Dermis microvascular lymphatic vessel endothelial cell (primary cell): Measurements from ENCODE around the gene EBF4. TPM values are rescaled to one million over a fixed set of nuclear protein-coding genes. Genes with fewer than 3 reads are reported as not detected.
"Not testable (repeated sequence)": the region's sequence is repeated elsewhere in the genome, so short reads cannot be mapped to it uniquely, and the experiment has no call there.

ENCODE experiments used
- DNase-seq, 2 donors: peaks; one replicate each; pipeline versions ENCODE4 v3.0.0 to v3.0.0-alpha.2; 2010; ENCODE audit warnings: low read depth in 2 of 2
- total RNA-seq: library from RNA; depleted of rRNA; stranded (reverse); fragments of >200 nt; gene quantifications from 2 replicates; pipeline ENCODE4 v1.2.1, GENCODE V29; 2014

The EBF4 gene
- total RNA-seq, 1 donor from 2014 or later, result 0.77 TPM

DNA sequence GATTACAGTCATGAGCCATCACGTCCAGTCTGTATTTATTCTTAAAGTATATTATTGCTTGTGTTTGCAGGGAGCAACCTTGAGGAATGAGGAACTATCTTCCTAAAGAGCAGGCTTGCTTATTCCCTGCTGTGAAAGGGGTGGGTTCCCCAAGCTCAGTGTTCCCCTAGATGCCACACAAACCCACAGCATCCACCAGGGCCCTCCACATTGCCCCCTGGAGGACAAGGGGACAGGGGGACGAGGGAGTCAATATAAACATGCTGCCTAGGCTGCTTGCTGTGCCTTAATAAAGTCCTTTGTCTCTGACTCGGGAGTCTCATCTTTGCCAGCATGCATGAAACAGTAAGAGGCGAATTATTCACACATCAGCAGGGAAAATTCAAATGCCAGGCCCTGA lies 20.6 kb upstream of the EBF4 start:
- no peak for DNase-seq

DNA sequence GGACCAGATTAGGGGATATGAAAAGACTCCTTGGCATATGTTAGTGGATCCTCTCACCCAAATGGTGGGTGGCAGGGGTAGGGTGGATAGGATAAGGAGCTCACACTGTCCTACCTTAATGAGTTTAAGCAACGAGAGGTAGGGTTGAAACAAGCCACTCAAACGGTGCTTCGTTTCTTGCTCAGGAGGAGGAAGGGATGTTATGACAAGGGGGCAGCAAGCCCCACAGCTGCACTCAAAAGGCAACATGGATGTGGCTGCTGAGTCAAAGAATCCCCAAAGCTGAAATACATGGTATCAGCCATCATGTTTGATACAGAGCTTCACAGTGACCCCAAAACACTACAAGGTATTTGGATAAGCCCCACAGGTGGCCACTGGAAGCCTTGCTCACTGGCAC lies 20.1 kb upstream of the EBF4 start:
- DNase-seq, result no peak

DNA sequence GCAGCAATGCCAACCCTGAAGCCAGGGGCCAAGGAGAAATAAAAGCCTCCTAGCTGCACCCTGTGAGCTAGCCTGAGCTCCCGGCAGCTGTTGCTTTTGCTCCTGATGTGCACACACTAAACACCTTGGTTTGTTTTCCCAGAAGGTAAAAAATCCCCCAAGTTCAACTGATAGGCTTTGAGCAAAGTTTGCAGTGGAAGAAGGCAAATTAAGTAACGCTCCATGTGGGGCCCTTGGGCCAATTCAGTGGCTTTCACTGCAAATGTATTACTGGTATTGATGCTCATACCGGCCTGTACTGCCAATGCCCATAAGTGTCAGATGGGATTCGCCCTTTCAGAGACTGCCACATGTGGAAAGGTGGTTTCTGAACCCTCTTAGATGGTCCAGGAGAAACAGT lies 19.1 kb upstream of the EBF4 start:
- no peak for DNase-seq

DNA sequence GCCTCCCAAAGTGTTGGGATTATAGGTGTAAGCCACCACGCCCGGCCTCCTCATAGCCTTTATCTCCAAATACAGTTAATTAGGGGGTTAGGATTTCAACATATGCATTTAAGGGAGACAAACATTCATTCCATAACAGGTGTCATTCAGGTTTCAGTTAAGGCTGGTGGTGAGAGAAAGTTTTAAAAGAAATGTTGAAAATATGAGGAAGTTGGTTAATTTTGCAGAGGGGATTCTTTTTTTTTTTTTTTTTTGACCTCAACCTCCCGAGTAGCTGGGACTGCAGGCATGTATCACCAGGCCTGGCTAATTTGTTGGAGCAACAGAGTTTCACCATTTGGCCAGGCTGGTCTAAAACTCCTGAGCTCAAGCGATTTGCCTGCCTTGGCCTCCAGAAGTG lies 12.5 kb upstream of the EBF4 start:
- no peak for DNase-seq

DNA sequence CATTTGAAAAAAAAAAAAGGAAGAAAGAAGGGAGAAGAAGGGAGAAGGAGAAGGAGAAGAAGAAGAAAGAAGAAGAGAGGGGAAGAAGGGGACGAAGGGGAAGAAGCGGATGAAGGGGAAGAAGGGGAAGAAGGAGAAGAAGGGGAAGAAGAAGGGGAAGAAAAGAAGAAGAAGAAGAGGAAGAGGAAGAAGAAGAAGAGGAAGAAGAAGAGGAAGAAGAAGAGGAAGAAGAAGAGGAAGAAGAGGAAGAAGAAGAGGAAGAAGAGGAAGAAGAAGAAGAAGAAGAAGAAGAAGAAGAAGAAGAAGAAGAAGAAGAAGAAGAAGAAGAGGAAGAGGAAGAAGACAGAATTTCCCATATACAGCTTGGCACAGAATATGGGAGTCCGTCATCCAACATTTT lies 10.5 kb upstream of the EBF4 start:
- DNase-seq, result not testable (repeated sequence)

DNA sequence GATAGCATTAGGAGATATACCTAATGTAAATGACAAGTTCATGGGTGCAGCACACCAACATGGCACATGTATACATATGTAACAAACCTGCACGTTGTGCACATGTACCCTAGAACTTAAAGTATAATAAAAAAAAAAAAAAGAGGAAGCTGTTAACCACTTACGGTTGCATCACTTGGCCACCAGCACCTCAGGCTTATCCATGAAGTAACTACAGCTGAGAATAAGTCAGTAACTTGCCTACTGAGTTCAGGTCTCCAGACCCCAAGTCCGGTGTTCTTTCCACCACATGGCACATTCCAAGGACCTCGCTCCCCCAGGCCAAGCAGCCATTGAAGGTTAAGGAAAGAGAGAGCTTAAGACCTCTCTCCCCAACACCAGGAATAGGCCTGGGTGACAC lies 7.8 kb upstream of the EBF4 start:
- not testable (repeated sequence) for DNase-seq

DNA sequence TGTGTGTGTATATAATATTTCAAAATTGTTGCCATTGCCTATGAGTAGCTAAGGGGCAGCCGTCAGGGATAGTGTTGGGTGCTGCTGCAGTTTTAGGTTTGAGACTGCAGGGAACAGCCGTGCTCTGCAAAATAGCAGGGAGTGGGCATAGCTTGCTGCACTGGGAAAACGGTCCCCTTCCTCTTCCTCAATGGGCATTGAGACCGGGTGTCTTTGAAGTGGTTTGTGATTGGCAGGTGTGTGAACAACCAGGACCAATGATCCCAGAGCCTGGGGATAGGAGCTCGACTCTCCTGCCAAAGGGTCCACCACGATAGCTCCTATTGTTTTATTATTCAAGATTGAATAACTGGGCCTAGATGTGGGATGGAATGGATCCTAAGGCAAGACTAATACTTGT lies 5.1 kb upstream of the EBF4 start:
- no peak for DNase-seq

DNA sequence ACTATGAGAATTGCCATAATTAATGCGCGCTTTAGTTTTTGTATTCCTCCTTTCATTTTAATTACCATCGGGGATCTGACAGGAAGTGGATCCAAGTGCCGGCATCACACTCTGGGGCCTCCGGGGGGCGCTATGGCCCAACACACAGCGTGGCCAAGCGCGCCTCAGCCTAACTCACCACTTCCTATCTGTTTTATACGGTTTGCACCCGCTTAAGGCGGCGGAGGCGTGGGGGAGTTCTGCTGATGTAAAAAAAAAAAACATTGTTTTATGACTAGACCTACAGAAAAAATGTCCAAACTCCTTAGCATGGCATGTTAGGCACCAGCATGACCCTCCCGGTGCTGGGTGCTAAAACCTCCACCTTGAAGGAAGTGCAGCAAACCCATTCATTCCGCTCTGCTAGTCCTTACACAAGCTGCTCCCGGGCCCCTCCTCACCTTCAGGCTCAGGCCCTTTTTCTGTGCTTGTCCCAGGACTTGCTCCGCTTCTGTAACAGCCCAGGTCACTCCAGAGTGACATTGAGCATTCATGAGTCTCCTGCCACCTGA lies 4.5 kb upstream of the EBF4 start:
- DNase-seq, result peak; percentile 4 to 53

DNA sequence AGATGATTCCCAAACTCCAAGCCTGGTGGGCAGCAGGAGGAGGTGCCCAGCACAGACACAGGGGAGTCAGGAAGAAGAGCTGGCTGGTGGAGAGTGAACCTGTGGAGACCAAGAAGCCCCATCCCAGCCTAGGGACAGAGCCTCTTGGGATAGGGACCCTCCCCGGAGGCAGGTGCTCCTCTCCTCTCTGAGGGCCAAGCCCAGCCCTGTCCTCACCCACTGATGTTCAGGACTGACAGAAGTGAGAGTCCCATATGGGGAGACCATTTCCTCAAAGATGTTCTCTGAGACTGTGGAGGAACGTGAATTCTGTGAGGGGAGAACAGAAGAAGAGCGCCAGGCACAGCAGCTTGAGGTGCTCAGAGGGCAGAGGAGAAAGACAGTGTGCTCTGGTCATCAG lies 2.4 kb upstream of the EBF4 start:
- DNase-seq, result no peak

DNA sequence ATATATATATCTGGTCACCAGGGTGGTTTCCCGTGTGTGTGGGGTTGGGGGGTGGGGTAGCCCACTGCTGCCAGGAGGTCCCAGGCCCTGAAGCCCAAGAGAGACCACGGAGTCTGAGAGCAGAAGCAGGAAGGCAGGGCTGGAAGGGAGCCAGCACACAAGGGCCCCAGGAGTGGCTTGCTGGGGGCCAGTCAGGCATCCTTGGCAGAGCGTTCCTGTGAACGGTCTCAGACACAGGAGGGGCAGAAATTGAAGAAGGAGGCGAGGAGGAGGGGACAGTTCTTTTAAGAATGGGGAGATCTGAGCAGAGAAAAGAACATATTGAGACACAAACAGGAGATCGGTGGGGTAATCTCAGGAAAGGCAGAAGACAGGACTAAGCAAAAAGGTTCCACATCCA lies 1.9 kb upstream of the EBF4 start:
- no peak for DNase-seq

DNA sequence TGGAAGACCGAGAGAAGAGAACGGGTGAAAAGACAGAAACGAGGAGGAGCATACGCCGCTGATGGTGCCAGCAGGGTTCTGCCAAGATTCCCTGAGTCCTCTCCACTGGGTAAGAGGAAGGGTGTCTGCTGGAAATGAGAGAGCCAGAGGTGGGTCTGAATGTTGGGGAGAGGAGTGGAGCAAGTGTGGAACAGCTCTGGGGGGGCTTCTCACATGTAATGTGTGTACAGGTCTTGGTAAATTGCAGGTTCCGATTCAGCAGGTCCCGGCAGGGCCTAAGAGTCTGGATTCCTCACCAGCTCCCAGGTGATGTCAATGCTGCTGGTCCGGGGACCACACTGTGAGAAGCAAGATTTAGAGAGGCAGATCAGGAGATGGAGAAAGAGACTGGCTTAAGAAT lies 1.5 kb upstream of the EBF4 start:
- DNase-seq, result no peak

DNA sequence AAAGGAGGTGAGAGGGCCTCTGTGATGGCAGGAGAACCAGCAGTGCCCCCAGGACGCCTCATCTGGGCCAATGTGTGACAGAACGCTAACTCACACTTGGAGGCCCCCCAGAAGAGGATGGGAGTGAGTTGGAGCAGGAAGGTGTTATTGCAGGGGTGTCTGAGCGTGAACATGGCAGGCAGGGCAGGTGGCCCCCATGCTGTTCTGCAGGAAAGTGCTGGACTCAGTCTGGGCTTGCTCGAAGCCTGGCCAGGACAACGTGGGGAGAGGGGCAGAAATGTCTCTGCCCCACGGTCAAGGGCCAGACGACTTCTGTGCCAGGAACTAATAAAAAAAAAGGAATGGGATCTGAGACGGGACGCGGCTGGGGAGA lies 931 bp upstream of the EBF4 start:
- DNase-seq, result no peak

DNA sequence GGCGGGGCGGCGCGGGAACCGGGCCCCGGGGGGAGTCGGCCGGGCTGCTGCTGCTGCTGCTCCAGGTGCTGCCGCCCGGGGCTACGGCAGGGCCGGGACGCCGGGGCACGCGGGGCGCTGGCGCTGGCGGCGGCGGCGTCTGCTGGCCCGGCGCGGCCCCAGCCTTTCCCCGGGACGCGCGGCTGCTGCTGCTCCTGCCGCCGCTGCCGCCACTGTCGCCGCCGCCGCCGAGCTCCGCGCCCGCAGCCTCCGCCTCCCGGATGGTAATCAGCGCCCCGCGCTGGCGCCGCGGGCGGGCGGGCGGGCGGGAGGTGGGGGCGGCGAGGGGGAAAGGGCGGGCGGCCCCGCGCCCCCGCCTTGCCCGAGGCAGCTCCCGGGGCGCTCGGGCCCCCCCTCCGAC lies 306 bp downstream of the EBF4 start:
- DNase-seq, result no peak

DNA sequence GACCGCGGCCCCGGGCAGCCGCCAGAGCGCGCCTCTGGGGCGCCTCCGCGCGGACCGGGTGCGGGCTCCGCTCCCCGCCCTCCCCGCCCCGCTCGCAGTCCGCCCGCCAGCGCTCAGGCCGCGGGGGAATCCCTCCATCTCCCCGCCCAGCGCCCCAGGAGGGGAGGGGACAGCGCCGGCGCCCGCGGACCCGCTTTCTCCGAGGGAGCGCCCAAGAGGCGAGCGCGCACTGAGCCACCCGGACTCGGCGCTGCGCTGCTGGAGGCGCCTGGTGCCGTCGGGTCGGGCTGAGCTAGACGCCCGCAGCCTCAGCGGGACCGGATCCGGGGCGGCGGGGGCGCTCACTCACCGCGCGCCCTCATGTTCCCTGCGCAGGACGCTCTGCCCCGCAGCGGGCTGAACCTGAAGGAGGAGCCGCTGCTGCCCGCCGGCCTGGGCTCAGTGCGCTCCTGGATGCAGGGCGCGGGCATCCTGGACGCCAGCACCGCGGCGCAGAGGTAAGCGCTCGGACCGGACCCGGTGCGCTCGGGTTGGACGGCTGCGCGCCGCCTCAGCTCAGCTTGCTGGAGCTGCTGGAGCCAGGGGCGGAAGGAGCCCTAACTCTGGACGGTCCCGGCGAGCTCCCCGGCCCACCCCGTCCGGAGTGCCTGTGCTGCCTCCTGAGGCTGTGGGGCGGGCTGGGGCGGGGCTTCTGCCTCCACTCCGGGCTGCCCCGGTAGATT lies 867 bp downstream of the EBF4 start:
- peak in 1 of 2 donors; percentile 23 for DNase-seq

DNA sequence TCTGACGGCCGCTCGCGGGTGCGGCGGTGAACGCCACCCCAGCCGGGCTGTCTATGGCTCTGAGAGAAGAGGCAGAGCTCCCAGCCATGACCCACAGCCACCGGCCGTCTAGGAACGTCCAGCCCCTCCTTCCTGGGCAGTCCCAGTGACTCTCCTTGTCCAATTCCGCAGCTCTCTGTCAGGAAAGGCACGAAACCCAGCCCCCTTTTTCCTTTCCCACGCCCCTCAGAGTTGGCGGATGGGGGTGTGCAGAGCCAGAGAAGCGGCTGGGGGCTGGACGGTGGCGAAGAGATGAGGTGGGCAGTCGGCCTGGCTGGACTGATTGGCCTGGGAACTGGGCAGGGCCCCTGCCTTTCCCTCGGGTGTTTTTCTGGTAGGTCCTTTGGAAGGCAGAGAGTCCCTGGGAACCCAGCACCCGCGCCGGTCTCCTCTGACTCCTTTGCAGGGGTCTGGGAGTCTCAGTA lies 1.5 kb downstream of the EBF4 start:
- peak in 1 of 2 donors; percentile 20 for DNase-seq

DNA sequence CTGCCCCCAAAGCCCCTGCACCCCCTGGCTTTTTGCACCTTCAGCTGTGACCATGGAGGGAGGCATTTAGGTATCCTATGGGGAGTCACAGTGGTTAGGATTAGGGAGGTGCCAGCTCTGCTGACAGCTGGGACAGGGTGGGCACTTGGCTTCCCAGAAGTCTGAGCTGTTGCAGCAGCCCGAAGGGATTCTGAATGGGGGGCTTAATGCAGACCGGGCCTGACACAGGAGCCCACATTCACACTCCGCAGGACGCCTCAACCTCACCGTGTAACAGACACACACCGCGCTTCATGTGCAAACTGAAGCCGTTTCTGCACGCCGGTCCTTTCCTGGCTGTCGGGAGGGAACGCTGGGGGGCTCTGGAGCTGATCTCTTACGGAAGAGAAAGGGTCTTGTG lies 1.9 kb downstream of the EBF4 start:
- DNase-seq, result no peak

DNA sequence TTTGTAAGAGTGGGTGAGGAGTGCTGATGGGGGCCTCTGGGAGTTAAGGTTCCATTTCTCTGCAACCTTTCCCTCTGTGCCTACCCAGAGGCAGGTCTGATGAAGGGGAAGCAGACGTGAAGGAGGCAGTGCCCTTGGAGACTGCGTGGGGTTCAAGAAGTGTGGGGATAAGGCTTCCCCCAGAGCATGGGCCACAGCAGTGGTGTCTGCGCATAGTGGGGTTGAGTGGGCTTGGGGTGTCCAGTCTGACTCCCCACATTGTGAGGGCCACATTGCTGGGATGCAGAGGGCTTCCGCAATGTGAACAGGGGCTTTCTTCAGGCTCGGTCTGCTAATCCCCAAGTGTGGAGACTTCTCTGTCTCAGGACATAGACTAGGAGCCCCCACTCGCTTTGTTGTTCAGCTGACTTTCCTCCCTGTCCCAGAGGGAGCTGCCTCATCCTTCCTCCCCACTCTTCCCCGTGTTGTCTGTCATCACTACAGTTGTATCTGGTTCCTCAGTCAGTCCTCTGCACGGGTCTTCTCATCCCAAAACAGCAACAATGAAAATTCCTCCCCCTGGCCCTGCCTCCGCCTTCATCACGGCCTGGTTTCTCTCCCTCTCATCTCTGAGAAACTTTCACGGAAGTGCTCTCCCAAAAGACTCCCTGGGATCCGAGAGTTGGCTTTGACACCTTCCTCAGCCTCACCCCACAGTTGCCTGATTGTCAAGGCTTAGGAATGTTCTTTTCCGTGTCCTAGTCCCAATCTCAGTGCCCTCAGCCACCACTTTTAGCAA lies 2.8 kb downstream of the EBF4 start:
- no peak for DNase-seq

DNA sequence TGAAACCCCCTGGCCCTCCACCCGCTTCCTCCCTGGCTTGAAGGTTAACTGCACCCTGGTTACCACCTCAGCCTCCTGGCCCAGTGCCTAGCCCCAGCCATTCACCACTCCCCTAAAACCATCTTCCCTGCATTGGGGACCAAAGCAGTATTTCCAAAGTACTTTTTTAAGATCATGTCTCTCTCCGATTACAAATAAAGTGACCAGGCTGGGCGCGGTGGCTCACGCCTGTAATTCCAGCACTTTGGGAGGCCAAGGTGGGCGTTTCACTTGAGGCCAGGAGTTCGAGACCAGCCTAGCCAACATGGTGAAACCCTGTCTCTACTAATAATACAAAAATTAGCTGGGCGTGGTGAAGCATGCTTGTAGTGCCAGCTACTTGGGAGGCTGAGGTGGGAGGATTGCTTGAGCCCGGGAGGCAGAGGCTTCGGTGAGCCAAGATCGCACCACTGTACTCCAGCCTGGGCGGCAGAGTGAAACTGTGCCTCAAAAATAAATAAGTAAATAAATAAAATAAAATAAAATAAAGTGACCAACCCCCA lies 3.5 kb downstream of the EBF4 start:
- DNase-seq, result not testable (repeated sequence)

DNA sequence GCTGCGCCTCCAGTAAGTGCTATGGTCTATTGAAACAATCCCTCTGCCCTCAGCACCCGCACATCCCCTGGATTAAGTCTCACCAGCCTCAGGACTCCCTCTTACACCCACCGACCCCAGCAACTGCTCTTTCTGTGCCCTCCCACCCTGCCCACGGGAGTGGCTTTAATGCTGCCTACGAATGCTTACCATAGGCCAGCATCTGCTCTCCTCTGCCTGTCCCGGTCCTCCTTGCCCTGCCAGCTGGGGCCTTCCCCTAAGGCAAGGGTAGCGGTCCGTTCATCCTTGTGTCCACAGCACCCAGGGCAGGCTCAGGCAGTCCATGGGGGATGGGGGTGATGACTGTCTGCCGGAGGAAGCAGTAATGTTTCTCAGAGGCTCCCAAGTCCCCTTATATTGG lies 4.1 kb downstream of the EBF4 start:
- no peak for DNase-seq

DNA sequence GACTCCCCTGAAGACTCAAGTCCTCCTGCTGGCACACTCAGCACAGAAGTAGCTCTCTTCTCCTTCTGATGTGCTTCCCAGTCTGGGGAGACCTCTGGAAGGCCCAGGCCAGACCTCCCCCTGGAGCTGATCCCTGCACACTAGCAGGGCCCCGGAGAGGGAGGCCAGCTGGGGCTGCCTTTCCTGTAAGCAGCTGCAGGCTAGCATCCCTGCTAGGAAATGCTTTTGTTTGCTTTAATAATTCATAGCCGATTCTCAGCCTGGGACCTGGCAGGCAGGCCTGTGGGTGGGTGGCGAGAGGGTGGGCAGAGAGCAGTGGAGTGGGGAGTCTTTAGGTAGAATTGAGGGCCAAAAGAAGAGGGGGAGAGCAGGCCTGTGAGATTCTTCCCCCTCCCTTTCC lies 5.2 kb downstream of the EBF4 start:
- no peak for DNase-seq

DNA sequence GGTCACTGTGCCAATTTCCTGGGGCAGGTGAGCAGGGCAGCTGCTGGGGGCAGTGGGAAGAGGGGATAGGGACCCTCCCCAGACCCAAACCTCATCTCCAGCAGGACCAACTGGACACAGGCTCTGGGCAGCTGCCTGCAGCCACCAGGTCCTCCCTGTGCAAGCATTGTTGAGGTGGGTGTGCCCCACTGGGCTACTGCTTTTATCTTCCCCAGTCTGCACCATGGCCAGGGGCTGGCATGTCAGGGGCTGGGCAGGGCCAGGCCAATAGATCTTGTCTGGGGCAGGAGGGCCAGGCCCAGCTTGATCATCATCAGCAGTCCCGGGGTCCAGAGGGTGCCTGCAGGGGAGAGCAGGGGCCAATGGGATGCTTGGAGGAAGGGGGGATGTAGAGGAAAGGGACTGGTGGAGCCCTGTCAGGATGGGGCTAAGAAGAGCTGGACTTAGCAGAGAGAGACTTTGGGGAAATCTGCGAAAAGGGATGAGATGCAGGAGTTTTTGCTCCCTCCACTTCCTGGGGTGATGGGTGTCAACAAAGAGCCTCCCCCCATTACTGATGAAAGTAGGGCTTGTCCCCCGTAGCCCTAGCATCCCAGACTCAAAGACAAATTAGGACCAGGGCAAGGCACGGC lies 5.7 kb downstream of the EBF4 start:
- no peak for DNase-seq

DNA sequence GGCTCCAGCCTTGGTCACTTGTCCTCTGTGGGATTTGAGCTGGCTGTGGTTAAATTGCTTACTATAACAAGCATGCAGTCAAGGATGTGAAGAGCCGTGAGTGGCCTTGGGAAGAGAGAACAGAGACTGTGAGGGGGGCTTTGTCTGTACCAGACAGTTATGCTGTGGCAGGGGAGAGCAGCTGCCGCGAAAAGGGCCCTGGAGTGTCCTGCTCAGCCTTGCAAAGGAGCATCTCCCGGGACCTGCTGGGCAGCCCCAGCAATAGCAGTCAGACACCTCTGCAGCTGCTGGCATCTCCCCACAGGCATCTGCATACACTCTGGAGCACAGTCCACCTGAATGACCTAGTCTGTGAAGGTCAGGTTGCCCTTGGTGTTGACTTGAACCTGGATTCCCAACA lies 6.3 kb downstream of the EBF4 start:
- DNase-seq, result no peak
